Effector CD4-positive, alpha-beta T cell (primary cell): Measurements from ENCODE around the gene IL17RD.

ENCODE experiments used
- DNase-seq: peaks from one replicate; pipeline ENCODE4 v3.0.0-alpha.2; 2020

Gene IL17RD

GRCh38 chr3:57158813-57159738 is 6.1 kb downstream of the IL17RD start:
- no peak for DNase-seq

GRCh38 chr3:57158325-57158724 is 6.8 kb downstream of the IL17RD start:
- no peak for DNase-seq

DNA sequence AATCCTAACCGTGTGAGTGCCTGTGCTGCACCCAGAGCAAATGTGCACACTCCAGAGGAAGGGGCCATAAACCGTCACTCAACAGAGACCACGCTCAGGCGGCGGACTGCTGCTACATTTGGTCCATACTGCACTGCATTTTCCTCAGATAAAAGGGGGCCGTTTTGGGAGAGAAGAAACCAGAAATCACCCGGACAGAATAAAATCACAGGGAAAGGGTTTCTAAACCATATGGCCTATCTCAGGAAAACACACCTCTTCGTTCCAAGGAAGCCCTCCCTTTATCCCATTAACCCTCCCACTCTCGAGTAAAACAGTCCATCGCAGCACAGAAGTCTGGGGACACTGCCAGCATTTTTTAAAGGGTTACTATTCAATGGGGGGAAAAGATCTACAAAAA is 7.6 kb downstream of the IL17RD start:
- no peak for DNase-seq

GRCh38 chr3:57155310-57155643 is 9.9 kb downstream of the IL17RD start:
- DNase-seq = no peak

- no peak for DNase-seq
Observed at GRCh38 chr3:57154470-57155309, 10.5 kb downstream of the IL17RD start.

- DNase-seq = no peak
Observed at GRCh38 chr3:57152151-57153143, 12.7 kb downstream of the IL17RD start.

DNA sequence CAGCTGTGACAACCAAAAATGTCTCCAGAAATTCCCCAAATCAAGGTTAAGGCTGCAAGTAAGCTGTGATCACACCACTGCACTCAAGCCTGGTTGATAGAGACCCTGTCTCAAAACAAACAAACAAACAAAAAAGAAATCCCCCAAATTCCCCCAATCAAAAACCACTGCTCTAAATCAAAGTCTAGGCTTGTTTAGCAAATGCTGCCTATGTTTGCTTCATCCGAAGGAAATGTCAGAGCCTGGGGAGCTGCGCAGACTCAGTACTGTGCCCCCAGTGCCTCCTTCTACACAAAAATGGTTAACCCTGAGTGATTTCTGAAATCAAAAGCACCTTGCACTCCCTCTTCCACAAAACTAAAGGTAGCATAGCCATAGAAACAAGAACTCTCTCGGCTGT is 13.4 kb downstream of the IL17RD start:
- DNase-seq = no peak

GRCh38 chr3:57151021-57151449 is 14.1 kb downstream of the IL17RD start:
- no peak for DNase-seq

GRCh38 chr3:57150113-57150581 is 15.0 kb downstream of the IL17RD start:
- no peak for DNase-seq

GRCh38 chr3:57147071-57147470 is 18.1 kb downstream of the IL17RD start:
- DNase-seq = no peak

DNA sequence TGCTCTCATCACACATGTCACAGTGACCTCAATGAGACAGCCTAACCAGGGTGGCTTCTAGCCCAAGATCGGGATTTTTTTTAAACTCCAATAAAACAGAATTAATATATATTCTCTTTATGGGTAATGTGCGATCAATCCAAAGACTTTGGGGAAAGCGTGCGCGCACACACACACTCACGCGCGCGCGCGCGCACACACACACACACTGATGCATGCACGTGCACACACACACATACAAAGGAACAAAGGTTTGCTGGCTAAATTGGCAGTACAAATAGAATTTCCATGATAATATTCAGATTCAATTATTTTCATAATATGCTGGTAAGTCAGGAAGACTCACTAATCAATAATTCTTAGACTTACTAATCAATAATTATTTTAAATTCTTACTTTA is 19.3 kb downstream of the IL17RD start:
- no peak for DNase-seq

DNA sequence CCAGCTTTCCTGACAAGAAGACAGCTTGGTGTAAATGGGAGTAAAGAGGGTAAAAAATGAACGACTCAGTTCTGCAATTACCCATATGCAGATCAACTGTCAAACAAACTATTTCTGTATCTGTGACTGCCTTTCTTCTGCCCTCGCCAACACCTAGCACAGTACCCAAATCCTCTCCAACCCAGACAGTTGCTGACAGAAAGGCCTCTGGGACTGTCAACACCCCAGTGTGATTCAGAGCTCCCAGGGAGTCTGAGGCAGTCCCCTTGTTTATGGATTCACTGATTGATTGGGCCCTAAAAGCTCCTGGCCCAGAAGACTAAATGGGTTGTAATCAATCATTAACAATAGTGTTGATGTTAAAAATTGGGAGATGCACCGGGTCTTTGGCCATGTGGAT is 20.2 kb downstream of the IL17RD start:
- DNase-seq = no peak

- DNase-seq = no peak
Observed at GRCh38 chr3:57143886-57144459, 21.2 kb downstream of the IL17RD start.

DNA sequence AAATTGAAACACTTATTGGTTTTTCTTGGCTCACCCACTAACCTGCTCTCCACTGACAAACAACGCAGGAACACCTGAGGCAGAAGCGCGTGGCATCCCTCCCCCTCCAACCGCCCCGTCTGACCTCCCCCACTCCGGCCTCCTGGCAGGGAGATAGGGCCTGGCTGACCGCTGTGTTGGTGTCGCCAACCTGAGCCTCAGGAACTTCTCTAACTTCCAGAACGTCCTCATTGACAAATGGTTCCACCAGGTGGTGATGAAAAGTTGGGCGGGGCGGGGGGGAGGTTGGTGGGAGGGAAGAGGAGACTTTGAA is 22.8 kb downstream of the IL17RD start:
- DNase-seq = no peak

GRCh38 chr3:57141719-57142410 is 23.3 kb downstream of the IL17RD start:
- DNase-seq = no peak

DNA sequence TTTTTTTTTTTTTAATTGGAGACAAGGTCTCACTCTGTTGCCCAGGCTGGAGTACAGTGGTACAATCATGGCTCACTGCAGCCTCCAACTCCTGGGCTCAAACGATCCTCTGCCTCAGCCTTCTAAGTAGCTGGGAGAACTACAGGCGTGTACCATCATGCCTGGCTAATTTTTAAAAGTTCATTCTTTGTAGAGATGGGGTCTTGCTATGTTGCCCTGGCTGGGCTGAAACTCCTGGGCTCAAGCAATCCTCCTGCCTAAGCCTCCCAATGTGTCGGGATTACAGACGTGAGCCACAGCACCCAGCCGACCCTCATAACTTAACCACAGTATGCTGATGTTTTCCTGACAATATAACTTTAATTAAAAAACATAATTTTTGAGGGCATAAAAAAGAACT is 24.3 kb downstream of the IL17RD start:
- no peak for DNase-seq

- DNase-seq = no peak
Observed at GRCh38 chr3:57135964-57136719, 29.0 kb downstream of the IL17RD start.

GRCh38 chr3:57133157-57133556 is 32.0 kb downstream of the IL17RD start:
- DNase-seq = no peak

DNA sequence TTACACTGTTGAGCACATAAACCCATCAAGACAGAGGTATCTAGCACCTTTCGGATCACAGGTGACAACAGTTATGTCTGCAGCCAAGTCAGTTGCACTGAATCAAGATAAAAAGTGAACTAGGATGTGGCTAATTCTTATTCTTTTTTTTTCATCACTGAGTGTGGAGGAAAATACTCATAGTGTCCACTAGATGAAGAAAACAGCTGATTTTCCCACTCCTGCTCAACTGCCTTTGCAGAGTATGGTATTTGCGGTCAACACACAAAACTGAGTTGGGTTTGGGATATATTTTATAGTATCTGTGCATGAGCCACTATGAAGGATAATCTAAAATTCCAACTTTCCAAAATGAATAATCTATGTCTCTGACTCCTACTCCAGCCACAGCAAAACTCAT is 32.5 kb downstream of the IL17RD start:
- DNase-seq = no peak

DNA sequence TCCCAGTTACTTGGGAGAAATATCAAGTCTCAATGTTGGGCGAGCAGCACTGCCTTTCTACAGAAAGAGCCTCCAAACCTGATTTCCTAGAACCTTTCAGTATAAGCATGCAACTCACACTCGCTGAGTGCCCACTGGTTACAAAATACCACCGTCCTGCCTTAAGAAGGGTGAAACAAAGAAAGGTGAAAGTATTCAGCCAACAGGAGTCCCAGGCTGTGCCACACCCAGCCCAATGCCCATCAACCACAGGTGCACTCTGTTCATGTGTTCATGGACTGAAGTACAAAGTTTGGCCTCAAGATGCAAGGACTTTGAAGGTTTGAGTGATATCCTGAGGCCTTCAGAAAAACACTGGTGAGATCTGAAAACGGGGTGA is 34.0 kb downstream of the IL17RD start:
- no peak for DNase-seq
